Neural progenitor cell (in vitro differentiated cells): Measurements from ENCODE around the gene SCAMP4. TPM values are rescaled to one million over a fixed set of nuclear protein-coding genes. Genes with fewer than 3 reads are reported as not detected.

Experiments
- DNase-seq: peaks from one replicate; pipeline ENCODE4 v3.0.0-alpha.2; 2016; ENCODE audit warnings: low spot score
- H2AFZ ChIP-seq: fragments of 200-600 bp; sonication (generic); replicated peaks from 2 replicates; pipeline ENCODE4 v1.6.1; 2016; ENCODE audit warnings: antibody characterized with exemption
- H3F3A ChIP-seq: fragments of 200-600 bp; sonication (generic); 2 replicates; pipeline ENCODE4 v1.6.1; 2016; ENCODE audit warnings: antibody characterized with exemption, low read depth
- H3K27ac ChIP-seq: fragments of 200-600 bp; sonication (generic); 2 replicates; pipeline ENCODE4 v1.5.1; 2016; ENCODE audit warnings: mild to moderate bottlenecking
- H3K27me3 ChIP-seq: fragments of 200-600 bp; sonication (generic); 2 replicates; pipeline ENCODE4 v1.6.1; 2016; ENCODE audit warnings: mild to moderate bottlenecking, moderate library complexity
- H3K36me3 ChIP-seq: fragments of 200-600 bp; sonication (generic); 2 replicates; pipeline ENCODE4 v1.5.1; 2016
- H3K4me1 ChIP-seq: fragments of 200-600 bp; sonication (generic); 2 replicates; pipeline ENCODE4 v1.6.1; 2016; ENCODE audit warnings: mixed run types
- H3K4me2 ChIP-seq: fragments of 200-600 bp; sonication (generic); 2 replicates; pipeline ENCODE4 v1.6.1; 2016
- H3K4me3 ChIP-seq: fragments of 200-600 bp; sonication (generic); 2 replicates; pipeline ENCODE4 v1.5.1; 2016
- H3K79me2 ChIP-seq: fragments of 200-600 bp; sonication (generic); 2 replicates; pipeline ENCODE4 v1.6.1; 2016; ENCODE audit warnings: low read depth
- H3K9ac ChIP-seq: fragments of 200-600 bp; sonication (generic); 2 replicates; pipeline ENCODE4 v1.6.1; 2016
- H3K9me3 ChIP-seq: fragments of 200-600 bp; sonication (generic); 2 replicates; pipeline ENCODE4 v1.5.1; 2016; ENCODE audit warnings: low read depth
- H4K20me1 ChIP-seq: fragments of 200-600 bp; sonication (generic); 2 replicates; pipeline ENCODE4 v1.6.1; 2016; ENCODE audit warnings: low read depth
- H3K27ac Mint-ChIP-seq: 3 replicates; pipeline ENCODE4 v1.8.0; 2021; ENCODE audit warnings: mixed read lengths
- H3K27me3 Mint-ChIP-seq: 2 replicates; pipeline ENCODE4 v1.8.0; 2022; ENCODE audit warnings: low read depth, mild to moderate bottlenecking, inconsistent platforms, moderate library complexity, mixed read lengths; ENCODE audit not compliant: insufficient read depth
- H3K36me3 Mint-ChIP-seq: 3 replicates; pipeline ENCODE4 v1.8.0; 2021; ENCODE audit warnings: mixed read lengths
- H3K4me1 Mint-ChIP-seq: 3 replicates; pipeline ENCODE4 v1.8.0; 2021; ENCODE audit warnings: mixed read lengths
- H3K4me3 Mint-ChIP-seq: 3 replicates; pipeline ENCODE4 v1.8.0; 2021; ENCODE audit warnings: mild to moderate bottlenecking, moderate library complexity, mixed read lengths
- H3K9me3 Mint-ChIP-seq: 3 replicates; pipeline ENCODE4 v1.8.0; 2020; ENCODE audit warnings: mixed read lengths
- CTCF ChIP-seq: fragments of 200-600 bp; sonication (generic); IDR thresholded peaks from 2 replicates; pipeline ENCODE4 v1.5.1; 2017; ENCODE audit warnings: antibody characterized with exemption, mild to moderate bottlenecking
- EZH2 ChIP-seq: fragments of 200-600 bp; sonication (generic); IDR thresholded peaks from 2 replicates; pipeline ENCODE4 v1.6.1; 2017; ENCODE audit warnings: antibody characterized with exemption, mild to moderate bottlenecking, moderate library complexity
- EZH2phosphoT487 ChIP-seq: fragments of 200-600 bp; sonication (generic); IDR thresholded peaks from 2 replicates; pipeline ENCODE4 v1.6.1; 2017; ENCODE audit warnings: antibody characterized with exemption
- total RNA-seq: library from RNA; depleted of rRNA; stranded (reverse); fragments of >200 nt; gene quantifications from 2 replicates; pipeline ENCODE4 v1.2.3, GENCODE V29; 2015; ENCODE audit warnings: low replicate concordance

The SCAMP4 gene
- total RNA-seq, 1 donor from 2014 or later = 11.5 TPM

GRCh38 chr19:1953037-1953436 is 47.8 kb downstream of the SCAMP4 start:
- peaks cover 23% of the 10 kb centered on the region for H3K36me3 Mint-ChIP-seq
- no peak overlapping the region for H3K27ac Mint-ChIP-seq
- Histone ChIP-seq H3K4me2 (no peak overlapping the region), H3K9ac (no peak overlapping the region), H3K79me2 (peaks cover 100% of the 10 kb centered on the region), H3K4me3 (no peak overlapping the region), H3K27me3 (no peaks in the 10 kb centered on the region), H3K36me3 (no peaks in the 10 kb centered on the region), H4K20me1 (peaks cover 90% of the 10 kb centered on the region), H3K9me3 (no peaks in the 10 kb centered on the region), H3K4me1 (peaks cover 12% of the 10 kb centered on the region), H2AFZ (no peak overlapping the region), H3K27ac (no peak overlapping the region), H3F3A (no peaks in the 10 kb centered on the region)
- peaks cover 7% of the 10 kb centered on the region for H3K27me3 Mint-ChIP-seq
- TF ChIP-seq EZH2phosphoT487 (no peak), EZH2 (no peak), CTCF (no peak)
- H3K4me1 Mint-ChIP-seq = peaks cover 10% of the 10 kb centered on the region
- no peak for DNase-seq
- no peak overlapping the region for H3K4me3 Mint-ChIP-seq
- H3K9me3 Mint-ChIP-seq = no peaks in the 10 kb centered on the region

- Histone ChIP-seq H4K20me1 (peaks cover 89% of the 10 kb centered on the region), H3K36me3 (no peaks in the 10 kb centered on the region), H3K4me2 (no peak overlapping the region), H3K79me2 (peaks cover 97% of the 10 kb centered on the region), H3K9me3 (no peaks in the 10 kb centered on the region), H2AFZ (no peak overlapping the region), H3K4me1 (peaks cover 12% of the 10 kb centered on the region), H3K27me3 (no peaks in the 10 kb centered on the region), H3K27ac (no peak overlapping the region), H3K9ac (peak overlapping the region; percentile 27), H3F3A (no peaks in the 10 kb centered on the region), H3K4me3 (no peak overlapping the region)
- TF ChIP-seq CTCF (no peak), EZH2 (no peak), EZH2phosphoT487 (no peak)
- no peak for DNase-seq
- Mint-ChIP-seq H3K27ac (peak overlapping the region; percentile 17), H3K4me3 (no peak overlapping the region), H3K9me3 (no peaks in the 10 kb centered on the region), H3K4me1 (peaks cover 10% of the 10 kb centered on the region), H3K36me3 (peaks cover 21% of the 10 kb centered on the region), H3K27me3 (peaks cover 7% of the 10 kb centered on the region)
Observed at GRCh38 chr19:1953441-1954094, 48.4 kb downstream of the SCAMP4 start.

- Histone ChIP-seq H3K4me2 (no peak overlapping the region), H3K4me1 (peaks cover 12% of the 10 kb centered on the region), H3K36me3 (no peaks in the 10 kb centered on the region), H3F3A (no peaks in the 10 kb centered on the region), H3K9me3 (no peaks in the 10 kb centered on the region), H3K4me3 (no peak overlapping the region), H3K79me2 (peaks cover 93% of the 10 kb centered on the region), H3K27me3 (no peaks in the 10 kb centered on the region), H3K9ac (peak overlapping the region; percentile 27), H4K20me1 (peaks cover 88% of the 10 kb centered on the region), H2AFZ (no peak overlapping the region), H3K27ac (no peak overlapping the region)
- Mint-ChIP-seq H3K36me3 (peaks cover 14% of the 10 kb centered on the region), H3K4me3 (no peak overlapping the region), H3K4me1 (peaks cover 13% of the 10 kb centered on the region), H3K27ac (no peak overlapping the region), H3K27me3 (peaks cover 4% of the 10 kb centered on the region), H3K9me3 (no peaks in the 10 kb centered on the region)
- DNase-seq = no peak
- TF ChIP-seq EZH2phosphoT487 = no peak
- TF ChIP-seq CTCF = no peak
- no peak for TF ChIP-seq EZH2
Observed at GRCh38 chr19:1954532-1954933, 49.3 kb downstream of the SCAMP4 start.
